HL-60 (cell line): Measurements from ENCODE around the gene SECISBP2.

ENCODE experiments used
- DNase-seq, 2 experiments: peaks; one replicate each; pipeline ENCODE4 v3.0.0-alpha.2; 2010 to 2020; ENCODE audit warnings: low read depth in 1 of 2, low spot score in 1 of 2
- H3K27ac ChIP-seq: fragments of 250-450 bp; sonication (Bioruptor Pico); replicated peaks from 2 replicates; pipeline ENCODE4 v1.5.1; 2020; ENCODE audit warnings: mild to moderate bottlenecking, moderate library complexity
- H3K27me3 ChIP-seq: fragments of 250-450 bp; sonication (Bioruptor Pico); 2 replicates; pipeline ENCODE4 v1.5.1; 2021; ENCODE audit warnings: mild to moderate bottlenecking, moderate library complexity; ENCODE audit not compliant: insufficient read depth, poor library complexity, severe bottlenecking
- H3K4me3 ChIP-seq: replicated peaks from 2 replicates; pipeline ENCODE4 v1.5.1; 2011; ENCODE audit warnings: mild to moderate bottlenecking, control low read depth, low read length; ENCODE audit not compliant: insufficient read depth
- CTCF ChIP-seq: IDR thresholded peaks from one replicate; pipeline ENCODE4 v1.5.1; 2011; ENCODE audit warnings: low read length, control low read depth, inconsistent platforms; ENCODE audit not compliant: insufficient read depth
- GABPA ChIP-seq: IDR thresholded peaks from 2 replicates; pipeline ENCODE4 v1.6.1; 2012; ENCODE audit warnings: low read depth
- POLR2AphosphoS5 ChIP-seq: IDR thresholded peaks from 2 replicates; pipeline ENCODE4 v1.6.1; 2012; ENCODE audit warnings: low read depth
- REST ChIP-seq: IDR thresholded peaks from 2 replicates; pipeline ENCODE4 v1.6.1; 2012; ENCODE audit warnings: low read depth; ENCODE audit not compliant: insufficient replicate concordance
- SPI1 ChIP-seq: IDR thresholded peaks from 2 replicates; pipeline ENCODE4 v1.6.1; 2012; ENCODE audit warnings: low read depth, mild to moderate bottlenecking, borderline replicate concordance

The SECISBP2 gene

DNA sequence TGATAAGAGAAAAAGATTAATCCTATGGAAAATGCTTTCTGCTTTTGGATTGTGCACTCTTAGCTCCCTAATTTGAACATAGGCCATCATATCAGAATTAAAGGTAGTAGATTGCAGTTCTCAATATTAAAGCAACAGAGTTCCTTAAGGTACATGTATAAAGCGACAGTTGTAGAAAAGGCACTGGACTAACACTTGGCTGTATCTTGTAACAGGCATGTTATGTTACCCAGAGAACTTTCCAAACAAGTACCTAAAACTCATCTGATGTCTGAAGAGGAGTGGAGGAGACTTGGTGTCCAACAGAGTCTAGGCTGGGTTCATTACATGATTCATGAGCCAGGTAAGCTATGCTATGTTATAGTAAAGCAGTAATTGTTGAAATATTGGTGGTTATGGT lies 3.3 kb upstream of the SECISBP2 start:
- Histone ChIP-seq H3K27ac (peak overlapping the region; percentile 83), H3K27me3 (no peaks in the 10 kb centered on the region), H3K4me3 (no peak overlapping the region; the same call in 1 of the 2 replicates)
- DNase-seq = no peak
- TF ChIP-seq REST (no peak), GABPA (no peak), CTCF (no peak), POLR2AphosphoS5 (no peak), SPI1 (no peak)

GRCh38 chr9:89315482-89315881 lies 2.8 kb upstream of the SECISBP2 start:
- Histone ChIP-seq H3K27me3 (no peaks in the 10 kb centered on the region), H3K27ac (no peak overlapping the region; the same call in 1 of the 2 replicates), H3K4me3 (no peak overlapping the region)
- no peak for DNase-seq
- TF ChIP-seq GABPA (no peak), CTCF (no peak), SPI1 (no peak), POLR2AphosphoS5 (no peak), REST (no peak)

GRCh38 chr9:89317282-89317681 lies 1.0 kb upstream of the SECISBP2 start:
- peak overlapping the region; percentile 89 for H3K27ac ChIP-seq
- no peak overlapping the region for H3K4me3 ChIP-seq
- H3K27me3 ChIP-seq = no peaks in the 10 kb centered on the region
- TF ChIP-seq POLR2AphosphoS5 = 0 out of 2 replicates have a peak, but pooled peaks have one; percentile 19
- TF ChIP-seq SPI1 = no peak
- no peak for TF ChIP-seq GABPA
- DNase-seq = no peak

- no peak for DNase-seq
- peak overlapping the region; percentile 89 for H3K27ac ChIP-seq
- TF ChIP-seq CTCF (peak; percentile 67), REST (no peak)
- H3K27me3 ChIP-seq = no peaks in the 10 kb centered on the region
- peak overlapping the region; percentile 59 for H3K4me3 ChIP-seq
These were observed 960 bp downstream of the SECISBP2 start for GRCh38 chr9:89319015-89319905.
